HEK293 (cell line): ENCODE results near the gene CCL4.

Source experiments
- CTCF ChIA-PET: fragments of 350-600 bp; formaldehyde crosslinking; extraction: SDS; loops from one replicate; lab custom pipeline; 2021; ENCODE audit warnings: antibody characterized with exemption; lab: Yijun Ruan, JAX
- POLR2A ChIA-PET: fragments of 300-600 bp; formaldehyde crosslinking; extraction: SDS; loops from one replicate; lab custom pipeline; 2020; ENCODE audit warnings: antibody characterized with exemption, inconsistent platforms; lab: Yijun Ruan, JAX
- H3K27ac ChIP-seq: fragments of 200-500 bp; sonication (Bioruptor generic); 2 replicates; pipeline ENCODE4 v1.5.1; 2014; ENCODE audit warnings: low read depth, low read length, control low read depth, inconsistent platforms; ENCODE audit errors: extremely low read depth
- H3K36me3 ChIP-seq, 2 experiments: fragments of 200-500 bp in 1 of 2; sonication (Bioruptor generic) in 1 of 2; 1 replicate in 1 of 2; 2 replicates in 1 of 2; pipeline ENCODE4 v1.5.1; 2014 to 2017; ENCODE audit warnings: inconsistent platforms in 2 of 2, low read length in 2 of 2; ENCODE audit not compliant: control insufficient read depth in 2 of 2, insufficient read depth in 1 of 2
- H3K4me1 ChIP-seq: fragments of 200-500 bp; sonication (Bioruptor generic); 2 replicates; pipeline ENCODE4 v1.5.1; 2014; ENCODE audit warnings: mild to moderate bottlenecking, low read length, inconsistent platforms; ENCODE audit not compliant: control insufficient read depth, insufficient read depth
- H3K4me3 ChIP-seq: 2 replicates; pipeline ENCODE4 v1.5.1; 2011; ENCODE audit warnings: low read depth, mild to moderate bottlenecking, control low read depth, low read length, moderate library complexity
- H3K9me3 ChIP-seq: fragments of 200-500 bp; sonication (Bioruptor generic); 2 replicates; pipeline ENCODE4 v1.5.1; 2014; ENCODE audit warnings: low read depth, low read length, inconsistent platforms; ENCODE audit not compliant: control insufficient read depth, insufficient read depth
- BCL11A ChIP-seq: fragments of 450-650 bp; formaldehyde crosslinking; IDR thresholded peaks from 2 replicates; pipeline ENCODE4 v1.5.1; 2016; ENCODE audit warnings: low read depth, missing biosample characterization, missing genetic modification characterization
- GFI1B ChIP-seq: fragments of 450-650 bp; formaldehyde crosslinking; IDR thresholded peaks from 2 replicates; pipeline ENCODE4 v1.5.1; 2016; ENCODE audit warnings: missing biosample characterization, missing genetic modification characterization
- KLF8 ChIP-seq: fragments of 450-650 bp; formaldehyde crosslinking; IDR thresholded peaks from 2 replicates; pipeline ENCODE4 v1.5.1; 2016; ENCODE audit warnings: missing biosample characterization, missing genetic modification characterization
- OVOL3 ChIP-seq: fragments of 450-650 bp; formaldehyde crosslinking; IDR thresholded peaks from 2 replicates; pipeline ENCODE4 v1.5.1; 2016; ENCODE audit warnings: missing biosample characterization, missing genetic modification characterization
- SP2 ChIP-seq: fragments of 450-650 bp; formaldehyde crosslinking; IDR thresholded peaks from 2 replicates; pipeline ENCODE4 v1.5.1; 2016; ENCODE audit warnings: missing biosample characterization, missing genetic modification characterization
- ZNF10 ChIP-seq: fragments of 450-650 bp; formaldehyde crosslinking; IDR thresholded peaks from 2 replicates; pipeline ENCODE4 v1.5.1; 2017; ENCODE audit warnings: missing biosample characterization, missing genetic modification characterization
- ZNF175 ChIP-seq: fragments of 450-650 bp; formaldehyde crosslinking; IDR thresholded peaks from 2 replicates; pipeline ENCODE4 v1.5.1; 2016; ENCODE audit warnings: missing biosample characterization, missing genetic modification characterization
- ZNF394 ChIP-seq: fragments of 450-650 bp; formaldehyde crosslinking; IDR thresholded peaks from 2 replicates; pipeline ENCODE4 v1.5.1; 2016; ENCODE audit warnings: missing biosample characterization, missing genetic modification characterization, mild to moderate bottlenecking, moderate library complexity, borderline replicate concordance
- ZNF404 ChIP-seq: fragments of 450-650 bp; formaldehyde crosslinking; IDR thresholded peaks from 2 replicates; pipeline ENCODE4 v1.5.1; 2017; ENCODE audit warnings: missing biosample characterization, missing genetic modification characterization
- ZNF433 ChIP-seq: fragments of 450-650 bp; formaldehyde crosslinking; IDR thresholded peaks from 2 replicates; pipeline ENCODE4 v1.5.1; 2016; ENCODE audit warnings: missing biosample characterization, missing genetic modification characterization, low read depth
- ZNF473 ChIP-seq: fragments of 450-650 bp; formaldehyde crosslinking; IDR thresholded peaks from 2 replicates; pipeline ENCODE4 v1.5.1; 2017; ENCODE audit warnings: missing biosample characterization, missing genetic modification characterization
- ZNF571 ChIP-seq: fragments of 450-650 bp; formaldehyde crosslinking; IDR thresholded peaks from 2 replicates; pipeline ENCODE4 v1.5.0; 2017; ENCODE audit warnings: missing biosample characterization, missing genetic modification characterization
- ZNF596 ChIP-seq: fragments of 450-650 bp; IDR thresholded peaks from 2 replicates; pipeline ENCODE4 v1.5.0; 2018; ENCODE audit warnings: missing biosample characterization, mild to moderate bottlenecking, missing genetic modification characterization, moderate library complexity
- ZNF600 ChIP-seq: fragments of 450-650 bp; formaldehyde crosslinking; IDR thresholded peaks from 2 replicates; pipeline ENCODE4 v1.5.1; 2016; ENCODE audit warnings: missing biosample characterization, missing genetic modification characterization
- ZNF621 ChIP-seq: fragments of 450-650 bp; formaldehyde crosslinking; IDR thresholded peaks from 2 replicates; pipeline ENCODE4 v1.5.1; 2017; ENCODE audit warnings: missing biosample characterization, missing genetic modification characterization
- ZNF623 ChIP-seq: fragments of 450-650 bp; formaldehyde crosslinking; IDR thresholded peaks from 2 replicates; pipeline ENCODE4 v1.5.1; 2016; ENCODE audit warnings: missing biosample characterization, missing genetic modification characterization
- ZNF626 ChIP-seq: fragments of 450-650 bp; sonication (Bioruptor Pico); formaldehyde crosslinking; IDR thresholded peaks from 2 replicates; pipeline ENCODE4 v1.5.1; 2018; ENCODE audit warnings: missing biosample characterization, missing genetic modification characterization, inconsistent platforms
- ZNF792 ChIP-seq: fragments of 450-650 bp; formaldehyde crosslinking; IDR thresholded peaks from 2 replicates; pipeline ENCODE4 v1.5.1; 2016; ENCODE audit warnings: missing biosample characterization, missing genetic modification characterization
- ZNF837 ChIP-seq: fragments of 450-650 bp; formaldehyde crosslinking; IDR thresholded peaks from 2 replicates; pipeline ENCODE4 v1.5.1; 2016; ENCODE audit warnings: missing biosample characterization, missing genetic modification characterization
- TF ChIP-seq, protein P1 (sequence below): fragments of 450-650 bp; formaldehyde crosslinking; IDR thresholded peaks from 2 replicates; pipeline ENCODE4 v1.5.1; 2017; ENCODE audit warnings: missing biosample characterization, missing genetic modification characterization
- TF ChIP-seq, protein P2 (sequence below): fragments of 450-650 bp; formaldehyde crosslinking; IDR thresholded peaks from 2 replicates; pipeline ENCODE4 v1.5.1; 2016; ENCODE audit warnings: missing biosample characterization, missing genetic modification characterization, borderline replicate concordance
- TF ChIP-seq, protein P3 (sequence below): fragments of 450-650 bp; formaldehyde crosslinking; IDR thresholded peaks from 2 replicates; pipeline ENCODE4 v1.5.1; 2016; ENCODE audit warnings: missing biosample characterization, missing genetic modification characterization

The CCL4 gene

DNA sequence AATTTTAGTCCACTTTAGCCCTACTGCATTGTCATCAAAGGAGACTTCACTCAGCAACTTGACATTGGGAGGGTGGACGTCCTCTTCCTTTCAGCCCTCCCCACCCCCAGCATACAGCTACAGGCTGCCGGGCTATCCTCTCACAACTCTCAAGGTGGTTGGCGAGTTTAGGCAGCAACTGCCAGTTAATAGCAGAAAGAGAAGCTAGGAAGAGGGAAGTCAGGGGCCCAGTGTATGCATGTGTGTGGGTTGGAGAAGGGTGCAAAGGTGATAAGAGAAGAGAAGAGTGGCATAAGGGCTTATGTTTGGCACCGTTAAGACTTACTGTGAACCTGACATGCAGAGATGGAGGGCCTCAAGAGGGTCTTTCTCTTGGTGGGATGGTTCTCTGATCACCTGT, 31.8 kb downstream of the CCL4 start:
- Histone ChIP-seq H3K36me3 (no peaks in the 10 kb centered on the region), H3K4me3 (no peak overlapping the region), H3K27ac (no peak overlapping the region), H3K4me1 (peaks cover 9% of the 10 kb centered on the region), H3K9me3 (no peaks in the 10 kb centered on the region; the same call in 1 of the 2 replicates)
- POLR2A ChIA-PET: no interaction called here
- TF ChIP-seq ZNF404 (tag by site-specific recombination) (no peak), ZNF623 (no peak), ZNF621 (no peak), ZNF600 (tag by site-specific recombination) (no peak), BCL11A (no peak)
- TF ChIP-seq, protein P1, sequence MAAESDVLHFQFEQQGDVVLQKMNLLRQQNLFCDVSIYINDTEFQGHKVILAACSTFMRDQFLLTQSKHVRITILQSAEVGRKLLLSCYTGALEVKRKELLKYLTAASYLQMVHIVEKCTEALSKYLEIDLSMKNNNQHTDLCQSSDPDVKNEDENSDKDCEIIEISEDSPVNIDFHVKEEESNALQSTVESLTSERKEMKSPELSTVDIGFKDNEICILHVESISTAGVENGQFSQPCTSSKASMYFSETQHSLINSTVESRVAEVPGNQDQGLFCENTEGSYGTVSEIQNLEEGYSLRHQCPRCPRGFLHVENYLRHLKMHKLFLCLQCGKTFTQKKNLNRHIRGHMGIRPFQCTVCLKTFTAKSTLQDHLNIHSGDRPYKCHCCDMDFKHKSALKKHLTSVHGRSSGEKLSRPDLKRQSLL (tag by site-specific recombination): no peak
- TF ChIP-seq, protein P2, sequence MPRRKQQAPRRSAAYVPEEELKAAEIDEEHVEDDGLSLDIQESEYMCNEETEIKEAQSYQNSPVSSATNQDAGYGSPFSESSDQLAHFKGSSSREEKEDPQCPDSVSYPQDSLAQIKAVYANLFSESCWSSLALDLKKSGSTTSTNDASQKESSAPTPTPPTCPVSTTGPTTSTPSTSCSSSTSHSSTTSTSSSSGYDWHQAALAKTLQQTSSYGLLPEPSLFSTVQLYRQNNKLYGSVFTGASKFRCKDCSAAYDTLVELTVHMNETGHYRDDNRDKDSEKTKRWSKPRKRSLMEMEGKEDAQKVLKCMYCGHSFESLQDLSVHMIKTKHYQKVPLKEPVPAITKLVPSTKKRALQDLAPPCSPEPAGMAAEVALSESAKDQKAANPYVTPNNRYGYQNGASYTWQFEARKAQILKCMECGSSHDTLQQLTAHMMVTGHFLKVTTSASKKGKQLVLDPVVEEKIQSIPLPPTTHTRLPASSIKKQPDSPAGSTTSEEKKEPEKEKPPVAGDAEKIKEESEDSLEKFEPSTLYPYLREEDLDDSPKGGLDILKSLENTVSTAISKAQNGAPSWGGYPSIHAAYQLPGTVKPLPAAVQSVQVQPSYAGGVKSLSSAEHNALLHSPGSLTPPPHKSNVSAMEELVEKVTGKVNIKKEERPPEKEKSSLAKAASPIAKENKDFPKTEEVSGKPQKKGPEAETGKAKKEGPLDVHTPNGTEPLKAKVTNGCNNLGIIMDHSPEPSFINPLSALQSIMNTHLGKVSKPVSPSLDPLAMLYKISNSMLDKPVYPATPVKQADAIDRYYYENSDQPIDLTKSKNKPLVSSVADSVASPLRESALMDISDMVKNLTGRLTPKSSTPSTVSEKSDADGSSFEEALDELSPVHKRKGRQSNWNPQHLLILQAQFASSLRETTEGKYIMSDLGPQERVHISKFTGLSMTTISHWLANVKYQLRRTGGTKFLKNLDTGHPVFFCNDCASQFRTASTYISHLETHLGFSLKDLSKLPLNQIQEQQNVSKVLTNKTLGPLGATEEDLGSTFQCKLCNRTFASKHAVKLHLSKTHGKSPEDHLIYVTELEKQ (tag by site-specific recombination): no peak
- CTCF ChIA-PET: interaction anchor here (0.6 to 16.2 kb wide), 3 partner anchors 10 to 141 kb away, joined by 3 to 319 read pairs (median 5); no protein-coding TSS in a partner anchor

DNA sequence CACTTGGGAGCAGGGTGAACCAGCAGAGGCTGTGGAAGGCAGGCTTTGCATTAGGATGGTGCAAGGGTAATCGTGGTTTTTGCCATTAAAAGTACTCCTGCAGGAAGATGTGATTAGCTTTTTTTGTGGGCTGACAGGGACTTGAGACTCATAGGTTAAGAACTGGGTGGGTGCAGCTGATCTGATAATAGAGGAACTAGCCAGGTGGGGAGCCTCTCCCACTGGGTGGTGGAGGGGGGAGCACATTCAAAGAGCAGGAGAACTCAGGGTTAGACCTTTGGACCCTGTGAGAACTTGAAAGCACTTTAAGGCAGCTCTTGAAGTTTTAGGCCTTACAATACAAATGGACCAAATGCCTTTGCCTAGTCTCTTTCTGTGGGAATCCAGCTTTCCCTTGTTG, 32.4 kb downstream of the CCL4 start:
- ChIA-PET POLR2A (no interaction called here), CTCF (interaction anchor here (1.4 to 16.2 kb wide), 2 partner anchors 10 to 63 kb away, joined by 3 to 319 read pairs; no protein-coding TSS in a partner anchor)
- Histone ChIP-seq H3K4me3 (no peak overlapping the region), H3K4me1 (peaks cover 9% of the 10 kb centered on the region), H3K36me3 (no peaks in the 10 kb centered on the region), H3K27ac (no peak overlapping the region), H3K9me3 (no peaks in the 10 kb centered on the region; the same call in 1 of the 2 replicates)
- TF ChIP-seq ZNF596 (no peak), ZNF837 (tag by site-specific recombination) (no peak), ZNF792 (tag by site-specific recombination) (no peak), BCL11A (no peak), KLF8 (tag by site-specific recombination) (no peak), ZNF433 (tag by site-specific recombination) (no peak), ZNF10 (tag by site-specific recombination) (no peak), ZNF626 (tag by site-specific recombination) (no peak), ZNF175 (tag by site-specific recombination) (no peak), GFI1B (tag by site-specific recombination) (no peak), ZNF394 (tag by site-specific recombination) (no peak), SP2 (tag by site-specific recombination) (no peak), ZNF571 (tag by site-specific recombination) (no peak), OVOL3 (tag by site-specific recombination) (no peak), ZNF473 (tag by site-specific recombination) (no peak)
- TF ChIP-seq, protein P3, sequence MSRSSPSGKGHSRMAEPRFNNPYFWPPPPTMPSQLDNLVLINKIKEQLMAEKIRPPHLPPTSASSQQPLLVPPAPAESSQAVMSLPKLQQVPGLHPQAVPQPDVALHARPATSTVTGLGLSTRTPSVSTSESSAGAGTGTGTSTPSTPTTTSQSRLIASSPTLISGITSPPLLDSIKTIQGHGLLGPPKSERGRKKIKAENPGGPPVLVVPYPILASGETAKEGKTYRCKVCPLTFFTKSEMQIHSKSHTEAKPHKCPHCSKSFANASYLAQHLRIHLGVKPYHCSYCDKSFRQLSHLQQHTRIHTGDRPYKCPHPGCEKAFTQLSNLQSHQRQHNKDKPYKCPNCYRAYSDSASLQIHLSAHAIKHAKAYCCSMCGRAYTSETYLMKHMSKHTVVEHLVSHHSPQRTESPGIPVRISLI (tag by site-specific recombination): no peak
